GM12878 (cell line): ENCODE results near the gene DNPEP. TPM values are rescaled to one million over a fixed set of nuclear protein-coding genes. Genes with fewer than 3 reads are reported as not detected.

ENCODE experiments used
- ATAC-seq: fragments of 200-7000 bp; cut with Tn5 transposase; 3 replicates; pipeline ENCODE4 v1.9.1; 2020; ENCODE audit warnings: mild to moderate bottlenecking, moderate library complexity
- BruUV-seq: library from RNA; stranded (reverse); fragments of 400-500 nt; replicated peaks from 2 replicates; lab custom pipeline; 2021; lab: Mats Ljungman, UMichigan
- CTCF ChIA-PET: fragments of 300-600 bp; sonication (Branson Sonifier 250); formaldehyde crosslinking; extraction: SDS; loops from one replicate; lab custom pipeline; 2021; ENCODE audit warnings: inconsistent platforms; lab: Yijun Ruan, JAX
- POLR2A ChIA-PET: fragments of 350-600 bp; formaldehyde crosslinking; extraction: SDS; loops from one replicate; lab custom pipeline; 2021; ENCODE audit warnings: inconsistent platforms; lab: Charles Lee
- RAD21 ChIA-PET: fragments of 300-600 bp; sonication (Branson Sonifier 250); formaldehyde crosslinking; loops from one replicate; lab custom pipeline; 2023; ENCODE audit warnings: antibody characterized with exemption; ENCODE audit not compliant: unreplicated experiment; lab: Charles Lee
- SMC1A ChIA-PET: fragments of 300-600 bp; sonication (Branson Sonifier 250); formaldehyde crosslinking; loops from one replicate; lab custom pipeline; 2023; ENCODE audit not compliant: unreplicated experiment, uncharacterized antibody; lab: Charles Lee
- DNase-seq: peaks from one replicate; pipeline ENCODE4 v3.0.0-alpha.2; 2011; ENCODE audit warnings: low read depth, low spot score
- FAIRE-seq: peaks from 3 replicates; lab custom pipeline; 2011; peaks lifted over from hg19 to GRCh38; lab: Jason Lieb, UNC
- H2AFZ ChIP-seq: 2 replicates; pipeline ENCODE4 v1.6.0; 2011; ENCODE audit warnings: low read depth, low read length, control low read depth; ENCODE audit not compliant: control insufficient read depth
- H3K27ac ChIP-seq: 2 replicates; pipeline ENCODE4 v1.5.1; 2011; ENCODE audit warnings: control low read depth; ENCODE audit not compliant: control insufficient read depth, insufficient read depth
- H3K27me3 ChIP-seq, 2 experiments: replicated peaks in 1 of 2; 2 replicates each; pipeline versions ENCODE4 v1.6.0 to v1.6.1; 2011; ENCODE audit warnings: low read length in 1 of 2; ENCODE audit not compliant: control insufficient read depth in 2 of 2, insufficient read depth in 2 of 2
- H3K36me3 ChIP-seq, 2 experiments: 2 replicates each; pipeline ENCODE4 v1.5.1; 2011; ENCODE audit warnings: low read length in 1 of 2; ENCODE audit not compliant: control insufficient read depth in 2 of 2, insufficient read depth in 2 of 2
- H3K4me1 ChIP-seq: 2 replicates; pipeline ENCODE4 v1.6.1; 2011; ENCODE audit warnings: mild to moderate bottlenecking, low read length, moderate library complexity, mixed read lengths; ENCODE audit not compliant: control insufficient read depth, insufficient read depth
- H3K4me2 ChIP-seq: 2 replicates; pipeline ENCODE4 v1.6.0; 2011; ENCODE audit warnings: control low read depth; ENCODE audit not compliant: control insufficient read depth, insufficient read depth
- H3K4me3 ChIP-seq: fragments of 200-600 bp; sonication (generic); 2 replicates; pipeline ENCODE4 v1.5.1; 2016
- H3K79me2 ChIP-seq: 2 replicates; pipeline ENCODE4 v1.6.0; 2011; ENCODE audit warnings: low read length; ENCODE audit not compliant: control insufficient read depth, insufficient read depth
- H3K9ac ChIP-seq: 2 replicates; pipeline ENCODE4 v1.8.0; 2011; ENCODE audit warnings: low read length, control low read depth, mixed read lengths; ENCODE audit not compliant: control insufficient read depth, insufficient read depth
- H3K9me3 ChIP-seq: replicated peaks from 3 replicates; pipeline ENCODE4 v1.5.1; 2011; ENCODE audit warnings: mild to moderate bottlenecking, low read length; ENCODE audit not compliant: control insufficient read depth, insufficient read depth
- H4K20me1 ChIP-seq: 2 replicates; pipeline ENCODE4 v1.6.0; 2011; ENCODE audit not compliant: control insufficient read depth, insufficient read depth
- ATF7 ChIP-seq: fragments of 450-650 bp; IDR thresholded peaks from 2 replicates; pipeline ENCODE4 v1.6.1; 2016; ENCODE audit warnings: low read depth, mild to moderate bottlenecking
- IKZF1 ChIP-seq: fragments of 450-650 bp; conservative IDR thresholded peaks from 2 replicates; pipeline ENCODE4 v1.6.1; 2017; ENCODE audit warnings: antibody characterized with exemption, mild to moderate bottlenecking
- ZBTB4 ChIP-seq: fragments of 450-650 bp; formaldehyde crosslinking; IDR thresholded peaks from 2 replicates; pipeline ENCODE4 v1.4.0; 2022; ENCODE audit warnings: mild to moderate bottlenecking, moderate library complexity
- ZNF384 ChIP-seq: IDR thresholded peaks from 2 replicates; pipeline ENCODE4 v1.6.1; 2012; ENCODE audit warnings: low read depth, mild to moderate bottlenecking, low read length, improper control_type of control experiment, borderline replicate concordance
- WGBS: methylation state at CpG from one replicate; pipeline ENCODE4 v1.1.6; 2016; ENCODE audit warnings: low lambda C conversion rate; ENCODE audit not compliant: insufficient replicate concordance, insufficient coverage; ENCODE audit errors: missing lambda C conversion rate; 5-methylcytosine and 5-hydroxymethylcytosine counted together
- in situ Hi-C: fragments of 300-500 bp; cut with MboI; formaldehyde crosslinking; loops from 9 replicates; pipeline ENCODE4 v1.14.3; 2018; ENCODE audit warnings: mixed read lengths
- intact Hi-C: fragments of 100-400 bp; cut with micrococcal nuclease; formaldehyde crosslinking; loops from one replicate; pipeline ENCODE4 v1.14.2; 2022; ENCODE audit not compliant: unreplicated experiment
- polyA plus RNA-seq, 11 experiments: library from polyadenylated mRNA; depleted of rRNA in 4 of 11; unstranded in 6 of 11; stranded (reverse) in 5 of 11; fragments of >200 nt; fragmentation: Nextera tagmentation in 4 of 11; fragmentation: Illumina TruSeq in 1 of 11; extraction: Ambion mirVana in 4 of 11; extraction: Trizol in 1 of 11; gene quantifications; 1 replicate in 1 of 11; 2 replicates in 10 of 11; pipeline versions ENCODE4 v1.2.1 to v1.2.3, GENCODE V29; 2011 to 2016; ENCODE audit warnings: inconsistent platforms in 2 of 11, missing spikeins in 2 of 11, low read depth in 1 of 11
- total RNA-seq, 4 experiments: library from RNA; depleted of rRNA in 3 of 4; stranded (reverse); fragments of >200 nt in 3 of 4; fragmentation: Illumina TruSeq in 1 of 4; extraction: Trizol in 1 of 4; gene quantifications; 2 replicates each; pipeline versions ENCODE4 v1.2.1 to v1.2.3, GENCODE V29; 2013 to 2021
- TF ChIP-seq, protein P1 (sequence below): IDR thresholded peaks from 2 replicates; pipeline ENCODE4 v1.6.1; 2011; ENCODE audit warnings: low read depth, mild to moderate bottlenecking, low read length, moderate library complexity, borderline replicate concordance; ENCODE audit errors: extremely low read depth
- TF ChIP-seq, protein P2 (sequence below): fragments of 450-650 bp; IDR thresholded peaks from 2 replicates; pipeline ENCODE4 v1.6.1; 2017; ENCODE audit warnings: borderline replicate concordance

DNPEP gene
- total and polyA plus RNA-seq, 10 of the 15 experiments (the other 5 are each of a cell fraction or from before 2014, with no cell fraction given): 33.1 to 82.0 (median 64.1) TPM

DNA sequence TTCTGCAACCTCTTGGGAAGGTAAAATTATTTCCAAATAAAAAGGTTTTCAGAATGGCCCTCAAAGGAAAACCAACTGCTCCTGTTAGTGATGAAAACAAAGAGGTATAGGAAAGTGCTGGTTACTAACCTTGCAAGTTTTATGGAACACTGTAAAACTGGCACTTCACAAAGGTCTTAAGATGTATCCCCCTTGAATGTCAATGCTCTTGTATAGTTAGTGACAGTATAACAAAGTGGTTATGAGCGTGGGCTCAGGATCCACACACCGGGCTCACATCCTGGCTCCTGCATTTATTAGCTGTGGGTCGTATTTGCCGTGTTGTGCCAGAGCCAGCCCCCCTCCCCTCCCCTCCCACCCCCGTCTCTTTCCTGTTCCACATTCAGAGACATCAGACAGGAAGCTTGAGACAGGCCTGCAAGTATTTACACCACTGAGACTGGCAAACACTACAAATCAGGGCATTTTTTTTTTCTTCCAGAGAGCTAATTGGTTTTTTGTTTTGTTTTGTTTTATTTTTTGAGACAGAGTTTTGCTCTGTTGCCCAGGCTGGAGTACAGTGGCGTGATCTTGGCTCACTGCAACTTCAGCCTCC lies 9.2 kb upstream of the DNPEP start:
- ChIA-PET SMC1A (interaction anchor here (0.6 kb wide), 1 partner anchor 68 kb away, joined by 3 read pairs; no protein-coding TSS in a partner anchor), RAD21 (no interaction called here), CTCF (interaction anchor here (0.9 kb wide), 1 partner anchor 8 kb away, joined by 3 read pairs; no protein-coding TSS in a partner anchor), POLR2A (no interaction called here)
- H3K36me3 ChIP-seq: no peaks in the 10 kb centered on the region
- H2AFZ ChIP-seq: no peak overlapping the region
- no peaks in the 10 kb centered on the region for H4K20me1 ChIP-seq
- H3K9ac ChIP-seq: no peak overlapping the region
- no peaks in the 10 kb centered on the region for H3K9me3 ChIP-seq
- TF ChIP-seq, protein P1, sequence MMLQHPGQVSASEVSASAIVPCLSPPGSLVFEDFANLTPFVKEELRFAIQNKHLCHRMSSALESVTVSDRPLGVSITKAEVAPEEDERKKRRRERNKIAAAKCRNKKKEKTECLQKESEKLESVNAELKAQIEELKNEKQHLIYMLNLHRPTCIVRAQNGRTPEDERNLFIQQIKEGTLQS: no peak
- no peak for TF ChIP-seq ATF7
- TF ChIP-seq IKZF1: no peak
- no peak for TF ChIP-seq ZBTB4 (CRISPR knock-in tag)
- TF ChIP-seq, protein P2, sequence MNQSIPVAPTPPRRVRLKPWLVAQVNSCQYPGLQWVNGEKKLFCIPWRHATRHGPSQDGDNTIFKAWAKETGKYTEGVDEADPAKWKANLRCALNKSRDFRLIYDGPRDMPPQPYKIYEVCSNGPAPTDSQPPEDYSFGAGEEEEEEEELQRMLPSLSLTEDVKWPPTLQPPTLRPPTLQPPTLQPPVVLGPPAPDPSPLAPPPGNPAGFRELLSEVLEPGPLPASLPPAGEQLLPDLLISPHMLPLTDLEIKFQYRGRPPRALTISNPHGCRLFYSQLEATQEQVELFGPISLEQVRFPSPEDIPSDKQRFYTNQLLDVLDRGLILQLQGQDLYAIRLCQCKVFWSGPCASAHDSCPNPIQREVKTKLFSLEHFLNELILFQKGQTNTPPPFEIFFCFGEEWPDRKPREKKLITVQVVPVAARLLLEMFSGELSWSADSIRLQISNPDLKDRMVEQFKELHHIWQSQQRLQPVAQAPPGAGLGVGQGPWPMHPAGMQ: no peak
- no peak for TF ChIP-seq ZNF384
- H3K27me3 ChIP-seq: no peaks in the 10 kb centered on the region; a peak in 1 of 4 replicates
- DNase-seq (no peak), ATAC-seq (no peak), FAIRE-seq (no peak)
- no peak overlapping the region for H3K27ac ChIP-seq
- no peak overlapping the region for H3K4me3 ChIP-seq
- intact Hi-C loops (no loop called here), in situ Hi-C loops (no loop called here)
- H3K4me2 ChIP-seq: no peak overlapping the region
- H3K4me1 ChIP-seq: no peaks in the 10 kb centered on the region
- 33% methylated on average over 3 of the region's 6 CpGs for WGBS
- H3K79me2 ChIP-seq: no peaks in the 10 kb centered on the region
- no TSS peak for BruUV-seq
